GM12892 (cell line): ENCODE measurements around the gene FAM222B. TPM values are rescaled to one million over a fixed set of nuclear protein-coding genes. Genes with fewer than 3 reads are reported as not detected.
A peak's percentile ranks its signal among the peaks of the same experiment; 100 is the strongest.

Source experiments
- DNase-seq: peaks from one replicate; pipeline ENCODE4 v3.0.0; 2011; ENCODE audit not compliant: insufficient read length
- FAIRE-seq: peaks from 2 replicates; lab custom pipeline; 2011; peaks lifted over from hg19 to GRCh38; lab: Jason Lieb, UNC
- POLR2A ChIP-seq: IDR thresholded peaks from 2 replicates; pipeline ENCODE4 v1.6.1; 2011; ENCODE audit warnings: low read depth, low read length, control low read depth
- POLR2AphosphoS5 ChIP-seq: IDR thresholded peaks from 2 replicates; pipeline ENCODE4 v1.6.1; 2011; ENCODE audit warnings: low read depth, low read length, control low read depth
- TAF1 ChIP-seq: IDR thresholded peaks from 2 replicates; pipeline ENCODE4 v1.6.1; 2011; ENCODE audit warnings: low read depth, mild to moderate bottlenecking, control low read depth, low read length, borderline replicate concordance
- polyA plus RNA-seq: library from polyadenylated mRNA; unstranded; fragments of >200 nt; gene quantifications from one replicate; pipeline ENCODE4 v1.2.1, GENCODE V29; 2012; ENCODE audit warnings: missing spikeins, inconsistent platforms; ENCODE audit not compliant: missing spikeins

FAM222B gene
- polyA plus RNA-seq, result 7.4 TPM

- TF ChIP-seq TAF1, result 0 out of 2 replicates have a peak, but pooled peaks have one; percentile 32
- TF ChIP-seq POLR2AphosphoS5, result peak; percentile 61
- TF ChIP-seq POLR2A, result peak; percentile 81
- DNase-seq (peak; percentile 99), FAIRE-seq (peak; percentile 84)
Observed at GRCh38 chr17:28842282-28843012, at the start of gene FAM222B. Gene FAM222B (minus strand): TSS chr17:28842790. CDS start chr17:28766667, 76,123 bp downstream.

- DNase-seq (no peak), FAIRE-seq (peak; percentile 67)
- TF ChIP-seq TAF1 (no peak), POLR2AphosphoS5 (no peak), POLR2A (no peak)
Observed at GRCh38 chr17:28892024-28892423, 49.4 kb upstream of the FAM222B start.

- DNase-seq (no peak), FAIRE-seq (no peak)
- TF ChIP-seq TAF1, result no peak
- no peak for TF ChIP-seq POLR2AphosphoS5
Observed at GRCh38 chr17:28891201-28891600, 48.6 kb upstream of the FAM222B start.

GRCh38 chr17:28889996-28890395 lies 47.4 kb upstream of the FAM222B start:
- no peak for DNase-seq
- TF ChIP-seq TAF1 (no peak), POLR2A (no peak), POLR2AphosphoS5 (no peak)
- peak; percentile 27 for FAIRE-seq

- TF ChIP-seq TAF1, result no peak
- TF ChIP-seq POLR2A, result no peak
- no peak for TF ChIP-seq POLR2AphosphoS5
- no peak for DNase-seq
- peak; percentile 60 for FAIRE-seq
Observed at GRCh38 chr17:28888832-28889231, 46.2 kb upstream of the FAM222B start.

- DNase-seq (no peak), FAIRE-seq (peak; percentile 61)
- TF ChIP-seq POLR2A (no peak), POLR2AphosphoS5 (no peak)
Observed at GRCh38 chr17:28887871-28888471, 45.4 kb upstream of the FAM222B start.

- no peak for TF ChIP-seq POLR2A
- no peak for TF ChIP-seq POLR2AphosphoS5
- no peak for TF ChIP-seq TAF1
- DNase-seq (no peak), FAIRE-seq (no peak)
Observed at GRCh38 chr17:28885951-28886350, 43.4 kb upstream of the FAM222B start.

- TF ChIP-seq POLR2A (no peak), TAF1 (no peak), POLR2AphosphoS5 (no peak)
Observed at GRCh38 chr17:28885363-28885762, 42.8 kb upstream of the FAM222B start.

GRCh38 chr17:28883967-28884702 lies 41.5 kb upstream of the FAM222B start:
- no peak for FAIRE-seq
- no peak for TF ChIP-seq POLR2A
- TF ChIP-seq TAF1, result no peak
- no peak for TF ChIP-seq POLR2AphosphoS5
- DNase-seq, result no peak

More at GRCh38 chr17:28885363-28885762, 42.8 kb upstream of the FAM222B start:
- DNase-seq, result no peak
- FAIRE-seq, result no peak

- TF ChIP-seq POLR2AphosphoS5, result no peak
- TF ChIP-seq TAF1, result no peak
- TF ChIP-seq POLR2A, result no peak
- FAIRE-seq, result no peak
Observed at GRCh38 chr17:28882154-28882895, 39.7 kb upstream of the FAM222B start.

More at GRCh38 chr17:28882154-28882895, 39.7 kb upstream of the FAM222B start:
- no peak for DNase-seq
